GM23338 (cell line): ENCODE measurements around the gene SUN5.

ENCODE experiments used
- CREB1 ChIP-seq: fragments of 250-450 bp; sonication (Bioruptor Pico); IDR thresholded peaks from 2 replicates; pipeline ENCODE4 v1.5.0; 2020; ENCODE audit warnings: low read depth, mild to moderate bottlenecking, moderate library complexity
- EZH2 ChIP-seq: fragments of 200-600 bp; sonication (generic); IDR thresholded peaks from one replicate; pipeline ENCODE4 v1.8.0; 2017; ENCODE audit warnings: antibody characterized with exemption, mild to moderate bottlenecking, low read depth; ENCODE audit not compliant: unreplicated experiment
- EZH2phosphoT487 ChIP-seq: fragments of 200-600 bp; sonication (generic); IDR thresholded peaks from one replicate; pipeline ENCODE4 v1.8.1; 2018; ENCODE audit warnings: antibody characterized with exemption; ENCODE audit not compliant: unreplicated experiment
- JUNB ChIP-seq: IDR thresholded peaks from one replicate; pipeline ENCODE4 v1.6.1; 2016; ENCODE audit warnings: antibody characterized with exemption; ENCODE audit not compliant: unreplicated experiment
- NANOG ChIP-seq: IDR thresholded peaks from 2 replicates; pipeline ENCODE4 v1.6.1; 2016; ENCODE audit warnings: antibody characterized with exemption, borderline replicate concordance
- POLR2AphosphoS5 ChIP-seq: IDR thresholded peaks from 2 replicates; pipeline ENCODE4 v1.6.1; 2016; ENCODE audit warnings: antibody characterized with exemption, low read depth
- STAT1 ChIP-seq: IDR thresholded peaks from one replicate; pipeline ENCODE4 v1.6.1; 2016; ENCODE audit warnings: antibody characterized with exemption; ENCODE audit not compliant: unreplicated experiment
- ZNF114 ChIP-seq: fragments of 250-450 bp; sonication (Bioruptor Pico); IDR thresholded peaks from 2 replicates; pipeline ENCODE4 v1.5.0; 2020; ENCODE audit warnings: mild to moderate bottlenecking, moderate library complexity
- ZNF331 ChIP-seq: fragments of 250-450 bp; sonication (Bioruptor Pico); IDR thresholded peaks from 2 replicates; pipeline ENCODE4 v1.5.0; 2020; ENCODE audit warnings: low read depth, mild to moderate bottlenecking, moderate library complexity
- ZNF462 ChIP-seq: fragments of 250-450 bp; sonication (Bioruptor Pico); IDR thresholded peaks from 2 replicates; pipeline ENCODE4 v1.5.0; 2020; ENCODE audit warnings: mild to moderate bottlenecking, moderate library complexity
- TF ChIP-seq, protein P1 (sequence below), 2 experiments: fragments of 200-600 bp in 1 of 2; sonication (generic) in 1 of 2; conservative IDR thresholded peaks; 2 replicates each; pipeline versions ENCODE4 v1.5.1 to v1.6.1; 2016 to 2017; ENCODE audit warnings: antibody characterized with exemption in 2 of 2, low read depth in 2 of 2, mild to moderate bottlenecking in 2 of 2, moderate library complexity in 1 of 2
- TF ChIP-seq, protein P2 (sequence below): IDR thresholded peaks from one replicate; pipeline ENCODE4 v1.6.1; 2018; ENCODE audit warnings: antibody characterized with exemption; ENCODE audit not compliant: unreplicated experiment
- TF ChIP-seq, protein P3 (sequence below): IDR thresholded peaks from 2 replicates; pipeline ENCODE4 v1.6.1; 2016; ENCODE audit warnings: antibody characterized with exemption

- TF ChIP-seq, protein P1, sequence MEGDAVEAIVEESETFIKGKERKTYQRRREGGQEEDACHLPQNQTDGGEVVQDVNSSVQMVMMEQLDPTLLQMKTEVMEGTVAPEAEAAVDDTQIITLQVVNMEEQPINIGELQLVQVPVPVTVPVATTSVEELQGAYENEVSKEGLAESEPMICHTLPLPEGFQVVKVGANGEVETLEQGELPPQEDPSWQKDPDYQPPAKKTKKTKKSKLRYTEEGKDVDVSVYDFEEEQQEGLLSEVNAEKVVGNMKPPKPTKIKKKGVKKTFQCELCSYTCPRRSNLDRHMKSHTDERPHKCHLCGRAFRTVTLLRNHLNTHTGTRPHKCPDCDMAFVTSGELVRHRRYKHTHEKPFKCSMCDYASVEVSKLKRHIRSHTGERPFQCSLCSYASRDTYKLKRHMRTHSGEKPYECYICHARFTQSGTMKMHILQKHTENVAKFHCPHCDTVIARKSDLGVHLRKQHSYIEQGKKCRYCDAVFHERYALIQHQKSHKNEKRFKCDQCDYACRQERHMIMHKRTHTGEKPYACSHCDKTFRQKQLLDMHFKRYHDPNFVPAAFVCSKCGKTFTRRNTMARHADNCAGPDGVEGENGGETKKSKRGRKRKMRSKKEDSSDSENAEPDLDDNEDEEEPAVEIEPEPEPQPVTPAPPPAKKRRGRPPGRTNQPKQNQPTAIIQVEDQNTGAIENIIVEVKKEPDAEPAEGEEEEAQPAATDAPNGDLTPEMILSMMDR (conservative IDR thresholded peaks at IDR 0.05; ENCODE audit: low read depth in 2 of 2), result no peak
- no peak for TF ChIP-seq EZH2
- TF ChIP-seq EZH2phosphoT487, result no peak
- TF ChIP-seq, protein P2, sequence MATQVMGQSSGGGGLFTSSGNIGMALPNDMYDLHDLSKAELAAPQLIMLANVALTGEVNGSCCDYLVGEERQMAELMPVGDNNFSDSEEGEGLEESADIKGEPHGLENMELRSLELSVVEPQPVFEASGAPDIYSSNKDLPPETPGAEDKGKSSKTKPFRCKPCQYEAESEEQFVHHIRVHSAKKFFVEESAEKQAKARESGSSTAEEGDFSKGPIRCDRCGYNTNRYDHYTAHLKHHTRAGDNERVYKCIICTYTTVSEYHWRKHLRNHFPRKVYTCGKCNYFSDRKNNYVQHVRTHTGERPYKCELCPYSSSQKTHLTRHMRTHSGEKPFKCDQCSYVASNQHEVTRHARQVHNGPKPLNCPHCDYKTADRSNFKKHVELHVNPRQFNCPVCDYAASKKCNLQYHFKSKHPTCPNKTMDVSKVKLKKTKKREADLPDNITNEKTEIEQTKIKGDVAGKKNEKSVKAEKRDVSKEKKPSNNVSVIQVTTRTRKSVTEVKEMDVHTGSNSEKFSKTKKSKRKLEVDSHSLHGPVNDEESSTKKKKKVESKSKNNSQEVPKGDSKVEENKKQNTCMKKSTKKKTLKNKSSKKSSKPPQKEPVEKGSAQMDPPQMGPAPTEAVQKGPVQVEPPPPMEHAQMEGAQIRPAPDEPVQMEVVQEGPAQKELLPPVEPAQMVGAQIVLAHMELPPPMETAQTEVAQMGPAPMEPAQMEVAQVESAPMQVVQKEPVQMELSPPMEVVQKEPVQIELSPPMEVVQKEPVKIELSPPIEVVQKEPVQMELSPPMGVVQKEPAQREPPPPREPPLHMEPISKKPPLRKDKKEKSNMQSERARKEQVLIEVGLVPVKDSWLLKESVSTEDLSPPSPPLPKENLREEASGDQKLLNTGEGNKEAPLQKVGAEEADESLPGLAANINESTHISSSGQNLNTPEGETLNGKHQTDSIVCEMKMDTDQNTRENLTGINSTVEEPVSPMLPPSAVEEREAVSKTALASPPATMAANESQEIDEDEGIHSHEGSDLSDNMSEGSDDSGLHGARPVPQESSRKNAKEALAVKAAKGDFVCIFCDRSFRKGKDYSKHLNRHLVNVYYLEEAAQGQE, result no peak
- TF ChIP-seq CREB1, result no peak
- no peak for TF ChIP-seq POLR2AphosphoS5
- TF ChIP-seq, protein P3, sequence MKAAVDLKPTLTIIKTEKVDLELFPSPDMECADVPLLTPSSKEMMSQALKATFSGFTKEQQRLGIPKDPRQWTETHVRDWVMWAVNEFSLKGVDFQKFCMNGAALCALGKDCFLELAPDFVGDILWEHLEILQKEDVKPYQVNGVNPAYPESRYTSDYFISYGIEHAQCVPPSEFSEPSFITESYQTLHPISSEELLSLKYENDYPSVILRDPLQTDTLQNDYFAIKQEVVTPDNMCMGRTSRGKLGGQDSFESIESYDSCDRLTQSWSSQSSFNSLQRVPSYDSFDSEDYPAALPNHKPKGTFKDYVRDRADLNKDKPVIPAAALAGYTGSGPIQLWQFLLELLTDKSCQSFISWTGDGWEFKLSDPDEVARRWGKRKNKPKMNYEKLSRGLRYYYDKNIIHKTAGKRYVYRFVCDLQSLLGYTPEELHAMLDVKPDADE, result no peak
- TF ChIP-seq ZNF331 (CRISPR knock-in tag), result no peak
- TF ChIP-seq JUNB, result no peak
- no peak for TF ChIP-seq ZNF114 (CRISPR knock-in tag)
- TF ChIP-seq STAT1, result no peak
- TF ChIP-seq ZNF462, result no peak
- no peak for TF ChIP-seq NANOG
Observed at GRCh38 chr20:32970973-32971300, 33.3 kb downstream of the SUN5 start.
